Activated gamma-delta T cell (primary cell): Measurements from ENCODE around the gene IQGAP2.
A peak's percentile ranks its signal among the peaks of the same experiment; 100 is the strongest.

Experiments
- DNase-seq: peaks from one replicate; lab custom pipeline; 2025; lab: John Stamatoyannopoulos, UW

IQGAP2 gene

GRCh38 chr5:76383126-76383832 lies 19.8 kb upstream of the IQGAP2 start:
- DNase-seq, result no peak

DNA sequence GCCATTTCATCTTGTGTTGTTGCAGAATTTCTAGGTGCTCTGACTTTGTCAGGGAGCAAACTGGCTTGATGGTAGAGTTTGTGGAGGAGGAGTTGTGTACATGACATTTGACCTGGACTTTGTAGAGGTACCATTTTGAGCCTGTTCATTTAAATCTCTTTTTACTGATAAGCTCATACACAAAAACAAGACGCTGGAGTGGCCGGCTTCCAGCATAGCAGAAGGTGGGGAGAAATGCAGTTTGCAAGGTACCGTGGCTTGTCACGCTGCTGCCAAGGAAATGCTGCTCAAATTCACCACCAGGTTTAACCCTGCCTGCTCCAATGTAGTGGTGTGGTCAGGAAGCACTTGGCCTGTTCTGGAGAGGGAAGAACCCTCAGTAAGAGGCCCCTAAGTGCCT lies 18.9 kb upstream of the IQGAP2 start:
- no peak for DNase-seq

DNA sequence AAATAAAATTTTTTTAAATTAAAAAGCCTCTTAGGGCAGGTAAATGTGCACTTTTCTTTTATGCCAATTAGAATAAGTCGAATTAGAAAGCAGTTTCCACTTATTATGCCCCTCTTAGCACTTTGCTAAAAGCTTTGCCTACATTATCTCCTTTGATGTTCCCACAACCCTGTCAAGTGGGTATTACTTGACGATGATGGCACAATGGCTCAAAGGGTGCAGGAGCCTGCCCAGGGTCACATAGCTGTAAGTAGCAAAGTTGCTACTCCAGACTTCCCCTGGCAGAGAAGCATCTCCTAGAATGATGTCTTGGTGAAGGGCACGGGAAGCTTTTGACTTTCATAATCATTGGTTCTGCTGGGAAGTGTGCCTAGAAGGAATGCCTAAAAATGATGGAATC lies 18.4 kb upstream of the IQGAP2 start:
- no peak for DNase-seq

DNA sequence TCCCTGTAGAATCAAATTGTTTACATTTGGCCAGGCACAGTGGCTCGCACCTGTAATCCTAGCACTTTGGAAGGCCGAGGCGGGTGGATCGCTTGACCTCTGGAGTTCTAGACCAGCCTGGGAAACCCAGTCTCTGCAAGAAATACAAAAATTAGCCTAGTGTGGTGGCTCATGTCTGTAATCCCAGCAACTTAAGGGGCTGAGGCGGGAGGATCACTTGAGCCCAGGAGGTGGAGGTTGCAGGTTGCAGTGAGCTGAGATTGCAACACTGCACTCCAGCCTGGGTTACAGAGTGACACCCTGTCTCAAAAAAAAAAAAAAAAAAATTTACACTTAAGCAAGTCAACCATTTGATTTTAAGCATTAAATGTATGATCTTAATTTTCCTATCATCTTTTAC lies 17.5 kb upstream of the IQGAP2 start:
- DNase-seq, result no peak

- no peak for DNase-seq
These were observed 16.7 kb upstream of the IQGAP2 start for GRCh38 chr5:76386360-76386759.

DNA sequence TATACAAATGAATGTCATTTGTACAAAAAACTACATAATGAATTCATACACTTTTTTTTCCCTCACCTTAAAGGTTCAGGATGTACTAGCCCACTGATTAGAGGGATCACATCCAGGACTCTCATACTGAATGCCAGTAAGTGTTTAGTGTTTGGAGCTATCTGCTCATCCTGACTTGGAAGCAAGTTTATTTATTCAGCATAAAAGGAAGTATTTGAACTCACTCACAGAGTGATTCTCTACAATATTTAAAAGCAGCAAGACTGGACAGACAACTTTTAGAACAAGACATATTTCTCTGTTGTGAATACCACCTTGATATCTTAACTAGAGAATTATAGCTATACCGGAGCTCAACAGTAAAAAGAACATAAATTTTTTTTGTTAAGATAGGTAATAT lies 14.8 kb upstream of the IQGAP2 start:
- no peak for DNase-seq

- no peak for DNase-seq
These were observed 14.1 kb upstream of the IQGAP2 start for GRCh38 chr5:76388791-76389512.

GRCh38 chr5:76389513-76390154 lies 13.5 kb upstream of the IQGAP2 start:
- DNase-seq, result no peak

- no peak for DNase-seq
These were observed 12.1 kb upstream of the IQGAP2 start for GRCh38 chr5:76391014-76391413.

DNA sequence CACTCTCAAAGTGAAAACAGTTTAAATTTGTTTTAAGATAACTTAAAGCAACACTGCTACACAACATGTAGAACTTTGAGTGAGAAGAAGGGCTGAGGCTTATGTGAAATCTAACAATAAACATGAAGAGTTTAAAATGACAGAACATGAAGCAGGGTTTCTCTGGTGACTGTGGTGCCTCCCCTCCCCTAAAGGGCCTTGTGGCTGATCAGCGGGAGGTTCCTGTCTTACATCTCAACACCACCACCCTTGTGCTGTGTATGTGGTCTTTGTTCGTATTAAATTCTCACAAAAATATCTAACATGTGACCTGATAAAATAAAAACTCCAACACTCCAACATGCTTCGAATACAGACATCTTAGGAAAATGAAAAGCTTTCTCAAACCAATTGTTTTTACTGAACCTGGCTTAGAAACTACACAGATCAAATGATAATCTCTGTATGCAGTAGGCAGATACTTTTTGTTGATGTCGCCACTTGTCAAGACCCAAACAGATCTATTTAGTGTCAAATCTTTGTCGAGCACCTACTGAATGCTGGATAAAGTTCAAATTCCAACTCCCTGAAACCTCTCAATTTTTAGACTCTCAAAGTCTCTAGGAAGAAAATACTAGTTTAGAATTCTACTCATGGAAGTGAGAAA lies 9.9 kb upstream of the IQGAP2 start:
- no peak for DNase-seq

DNA sequence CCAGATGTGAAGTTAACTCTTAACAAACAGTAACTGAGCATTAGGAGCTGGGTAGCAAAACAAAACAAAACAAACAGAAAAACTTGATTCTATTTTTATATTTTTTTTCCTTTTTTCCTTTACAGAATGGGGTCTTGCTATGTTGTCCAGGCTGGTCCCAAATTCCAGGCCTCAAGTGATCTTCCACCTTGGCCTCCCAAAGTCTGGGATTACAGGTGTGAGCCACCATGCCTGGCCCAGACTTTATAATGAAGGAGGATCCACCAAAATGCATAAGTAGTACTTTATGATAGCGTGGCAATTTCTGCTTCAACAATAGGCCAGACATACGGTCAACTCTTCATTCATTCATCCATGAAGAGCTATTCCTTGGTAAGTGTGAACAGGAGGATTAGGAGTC lies 5.9 kb upstream of the IQGAP2 start:
- no peak for DNase-seq

DNA sequence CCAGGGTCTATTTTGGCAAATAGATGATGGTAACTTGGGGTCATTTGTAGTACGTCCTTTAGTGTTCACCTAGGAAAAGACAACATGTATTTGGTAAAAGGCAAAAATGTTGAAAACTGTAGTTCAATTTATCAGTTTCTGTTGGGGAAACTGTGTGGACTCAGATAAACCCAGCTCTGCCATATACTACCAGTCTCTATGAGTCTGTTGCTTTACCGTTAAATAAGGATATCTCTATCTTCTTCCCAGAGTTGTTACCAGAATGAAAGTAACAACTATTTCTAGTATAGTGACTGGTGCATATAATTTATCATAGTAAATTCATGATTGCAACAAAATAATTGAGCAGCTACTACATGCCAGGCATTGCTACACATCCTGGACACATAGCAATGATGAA lies 3.8 kb upstream of the IQGAP2 start:
- no peak for DNase-seq

DNA sequence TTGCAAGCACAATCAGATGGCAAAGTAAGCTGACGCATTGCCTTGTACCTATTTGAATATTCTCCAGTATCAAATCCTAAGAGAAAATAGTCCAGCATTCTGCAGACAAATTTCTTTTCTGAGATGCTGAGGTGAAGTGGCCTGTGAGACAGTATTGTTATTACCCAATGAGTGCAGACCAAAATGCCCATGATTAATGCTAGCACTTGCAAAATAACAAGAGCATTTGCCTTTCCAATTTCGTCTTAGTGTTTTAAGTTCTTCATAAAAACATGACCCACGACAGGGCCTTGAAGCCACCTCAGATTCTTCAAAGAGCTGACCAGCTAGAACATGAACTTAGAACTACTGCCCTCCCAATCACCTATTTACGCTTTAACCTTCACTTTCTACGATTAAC lies 2.6 kb upstream of the IQGAP2 start:
- DNase-seq, result no peak

DNA sequence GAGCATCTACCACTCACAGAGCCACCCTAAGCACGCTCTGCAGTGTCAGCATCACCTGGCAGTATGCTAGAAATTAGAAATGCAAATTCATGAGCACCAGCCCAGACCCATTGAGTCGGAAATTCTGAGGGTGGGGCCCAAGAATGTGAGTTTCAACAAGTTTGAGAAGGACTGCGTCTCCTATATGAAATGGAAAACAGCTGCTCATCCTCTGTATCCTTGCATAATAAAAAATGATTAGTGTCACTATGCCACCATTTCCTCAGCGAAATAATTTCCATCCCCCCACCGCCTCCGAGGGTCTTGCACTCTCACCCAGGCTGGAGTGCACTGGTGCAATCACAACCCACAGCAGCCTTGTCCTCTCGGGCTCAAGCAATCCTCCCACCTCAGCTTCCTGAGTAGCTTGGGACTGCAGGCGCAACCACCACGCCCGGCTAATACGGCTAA lies 1.3 kb upstream of the IQGAP2 start:
- DNase-seq, result no peak

- peak; percentile 52 for DNase-seq
These were observed 717 bp upstream of the IQGAP2 start for GRCh38 chr5:76402251-76402885.

- DNase-seq, result peak; percentile 71
These were observed 709 bp downstream of the IQGAP2 start for GRCh38 chr5:76403766-76404222.

DNA sequence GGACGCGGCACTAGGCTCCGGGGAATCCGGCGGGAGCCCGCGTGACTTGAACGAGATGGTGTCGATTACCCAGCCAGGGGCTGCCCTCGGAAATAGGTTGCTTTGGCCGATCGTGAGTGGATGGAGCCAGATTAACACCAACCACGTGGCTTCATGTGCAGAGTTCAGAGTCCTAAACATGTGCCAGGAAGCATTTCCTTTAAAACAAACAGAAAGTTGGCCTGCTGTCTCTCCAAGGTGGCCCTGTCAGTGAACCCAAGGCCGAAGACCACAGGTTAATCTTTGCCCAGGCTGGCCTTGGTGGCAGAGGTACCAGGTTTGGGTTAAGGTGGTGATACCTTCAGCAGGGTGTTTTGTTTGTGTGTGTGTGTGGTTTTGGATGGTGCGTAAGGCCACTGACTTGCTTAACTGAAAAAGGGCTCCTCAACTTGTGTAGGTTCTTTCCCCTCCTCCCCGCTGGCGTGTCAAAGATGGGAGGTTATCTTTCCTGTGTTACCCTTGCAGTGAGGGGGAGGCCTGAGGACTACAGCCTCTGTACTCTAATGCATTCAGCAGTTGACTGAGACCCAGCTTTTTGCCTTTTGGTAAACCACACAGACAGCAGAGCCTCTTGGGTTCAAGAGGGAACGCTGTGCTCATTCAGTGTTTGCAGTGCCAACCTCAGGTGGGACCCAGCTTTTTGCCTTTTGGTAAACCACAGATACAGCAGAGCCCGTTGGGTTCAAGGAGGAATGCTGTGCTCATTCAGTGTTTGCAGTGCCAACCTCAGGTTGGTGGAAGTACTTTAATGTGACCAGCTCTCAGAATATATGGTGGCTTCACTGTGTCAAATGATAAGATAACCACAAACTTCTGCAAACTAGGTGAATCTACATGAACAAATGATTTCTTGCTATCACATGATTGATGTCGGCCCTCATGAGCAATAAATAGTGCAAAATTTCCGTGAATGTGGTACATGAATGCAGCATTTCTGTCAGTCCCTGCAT lies 1.4 kb downstream of the IQGAP2 start:
- no peak for DNase-seq

DNA sequence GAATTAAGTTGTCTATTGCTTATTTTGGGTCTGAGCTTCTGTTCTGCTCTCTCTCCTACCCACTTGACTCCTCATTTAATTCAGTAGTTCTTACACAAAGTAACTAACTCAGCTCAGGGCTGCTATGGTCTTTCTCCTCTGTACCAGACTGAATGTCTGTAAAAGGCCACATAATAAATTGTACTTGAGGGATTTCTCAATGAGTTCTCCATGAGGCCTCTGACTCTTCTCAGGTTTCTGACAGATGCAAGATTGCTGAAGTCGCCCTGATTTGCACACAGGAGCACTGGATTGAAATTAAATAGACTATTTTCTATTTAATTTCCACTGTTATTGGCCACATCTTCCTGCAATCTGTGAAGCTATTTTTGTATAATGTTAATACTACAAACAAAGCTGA lies 2.9 kb downstream of the IQGAP2 start:
- no peak for DNase-seq

GRCh38 chr5:76406673-76407072 lies 3.6 kb downstream of the IQGAP2 start:
- no peak for DNase-seq

- DNase-seq, result no peak
These were observed 5.1 kb downstream of the IQGAP2 start for GRCh38 chr5:76408104-76408654.
